ENCODE results near the gene RPS26.

RPS26 gene

GRCh38 chr12:56053407-56053893 lies 11.7 kb downstream of the RPS26 start:
- no peak for TF ChIP-seq SIN3A (IDR thresholded peaks at IDR 0.05; ENCODE audit: borderline replicate concordance, insufficient read depth, low read length)
- TF ChIP-seq TAF1 (IDR thresholded peaks at IDR 0.05; ENCODE audit: borderline replicate concordance, insufficient read depth, low read length) = no peak
- no peak for TF ChIP-seq REST (IDR thresholded peaks at IDR 0.05; ENCODE audit: insufficient read depth in 1 of 2, low read depth in 2 of 2, low read length in 2 of 2)
- no peak for TF ChIP-seq POLR2AphosphoS5 (IDR thresholded peaks at IDR 0.05; ENCODE audit: low read depth, low read length)
- TF ChIP-seq FOXP2 (optimal IDR thresholded peaks at IDR 0.05; ENCODE audit: borderline replicate concordance, extremely low read depth, extremely low read length, insufficient read depth) = no peak

- TF ChIP-seq POLR2AphosphoS5 (IDR thresholded peaks at IDR 0.05; ENCODE audit: low read depth, low read length) = no peak
These were observed 20.3 kb downstream of the RPS26 start for GRCh38 chr12:56061982-56062381.

GRCh38 chr12:56062996-56063395 lies 21.3 kb downstream of the RPS26 start:
- no peak for TF ChIP-seq FOXP2 (optimal IDR thresholded peaks at IDR 0.05; ENCODE audit: borderline replicate concordance, extremely low read depth, extremely low read length, insufficient read depth)
- TF ChIP-seq TAF1 (IDR thresholded peaks at IDR 0.05; ENCODE audit: borderline replicate concordance, insufficient read depth, low read length) = no peak
- TF ChIP-seq SIN3A (IDR thresholded peaks at IDR 0.05; ENCODE audit: borderline replicate concordance, insufficient read depth, low read length) = no peak
- no peak for TF ChIP-seq REST (IDR thresholded peaks at IDR 0.05; ENCODE audit: insufficient read depth in 1 of 2, low read depth in 2 of 2, low read length in 2 of 2)
- no peak for TF ChIP-seq POLR2AphosphoS5 (IDR thresholded peaks at IDR 0.05; ENCODE audit: low read depth, low read length)

GRCh38 chr12:56071648-56072047 lies 29.9 kb downstream of the RPS26 start:
- no peak for TF ChIP-seq REST (IDR thresholded peaks at IDR 0.05; ENCODE audit: insufficient read depth in 1 of 2, low read depth in 2 of 2, low read length in 2 of 2)

GRCh38 chr12:56074396-56074795 lies 32.7 kb downstream of the RPS26 start:
- TF ChIP-seq FOXP2 (optimal IDR thresholded peaks at IDR 0.05; ENCODE audit: borderline replicate concordance, extremely low read depth, extremely low read length, insufficient read depth) = no peak
- no peak for TF ChIP-seq SIN3A (IDR thresholded peaks at IDR 0.05; ENCODE audit: borderline replicate concordance, insufficient read depth, low read length)
- TF ChIP-seq POLR2AphosphoS5 (IDR thresholded peaks at IDR 0.05; ENCODE audit: low read depth, low read length) = no peak
- TF ChIP-seq REST (IDR thresholded peaks at IDR 0.05; ENCODE audit: insufficient read depth in 1 of 2, low read depth in 2 of 2, low read length in 2 of 2) = no peak
- no peak for TF ChIP-seq TAF1 (IDR thresholded peaks at IDR 0.05; ENCODE audit: borderline replicate concordance, insufficient read depth, low read length)

Data from PFSK-1 (cell line).